GM21390 (cell line): Measurements from ENCODE around the gene MRPL11.
"Not testable (repeated sequence)": the region's sequence is repeated elsewhere in the genome, so short reads cannot be mapped to it uniquely, and the experiment has no call there.

Experiments used
- ATAC-seq: cut with Tn5 transposase; IDR thresholded peaks from one replicate; pipeline ENCODE4 v1.9.1; 2021; ENCODE audit not compliant: unreplicated experiment

MRPL11 gene

GRCh38 chr11:66431871-66432329, 6.7 kb downstream of the MRPL11 start:
- not testable (repeated sequence) for ATAC-seq

- not testable (repeated sequence) for ATAC-seq
Observed at GRCh38 chr11:66431287-66431686, 7.4 kb downstream of the MRPL11 start.

- no peak for ATAC-seq
Observed at GRCh38 chr11:66429983-66430602, 8.6 kb downstream of the MRPL11 start.

- no peak for ATAC-seq
Observed at GRCh38 chr11:66428933-66429332, 9.7 kb downstream of the MRPL11 start.

- ATAC-seq: no peak
Observed at GRCh38 chr11:66426314-66426713, 12.3 kb downstream of the MRPL11 start.

- ATAC-seq: no peak
Observed at GRCh38 chr11:66421492-66422205, 17.0 kb downstream of the MRPL11 start.

GRCh38 chr11:66420671-66421476, 17.8 kb downstream of the MRPL11 start, which contains the start of gene NPAS4:
NPAS4 (plus strand) TSS chr11:66421035; CDS start chr11:66421180, 145 bp downstream.
- ATAC-seq: no peak

- no peak for ATAC-seq
Observed at GRCh38 chr11:66419825-66420224, 18.8 kb downstream of the MRPL11 start.

- no peak for ATAC-seq
Observed at GRCh38 chr11:66418986-66419308, 19.7 kb downstream of the MRPL11 start.

- ATAC-seq: no peak
Observed at GRCh38 chr11:66418168-66418985, 20.3 kb downstream of the MRPL11 start.

- ATAC-seq: no peak
Observed at GRCh38 chr11:66417000-66417399, 21.6 kb downstream of the MRPL11 start.

GRCh38 chr11:66415423-66415822, 23.2 kb downstream of the MRPL11 start:
- no peak for ATAC-seq

- no peak for ATAC-seq
Observed at GRCh38 chr11:66414120-66414934, 24.3 kb downstream of the MRPL11 start.

GRCh38 chr11:66413167-66413566, 25.5 kb downstream of the MRPL11 start:
- ATAC-seq: no peak

GRCh38 chr11:66412110-66412509, 26.5 kb downstream of the MRPL11 start:
- ATAC-seq: no peak

- no peak for ATAC-seq
Observed at GRCh38 chr11:66411323-66411722, 27.3 kb downstream of the MRPL11 start.

- ATAC-seq: no peak
Observed at GRCh38 chr11:66410191-66410590, 28.5 kb downstream of the MRPL11 start.

- ATAC-seq: no peak
Observed at GRCh38 chr11:66409226-66409625, 29.4 kb downstream of the MRPL11 start.

GRCh38 chr11:66408488-66409214, 30.0 kb downstream of the MRPL11 start:
- ATAC-seq: peak; percentile 55
